ENCODE measurements around the gene TENM3.

DNA sequence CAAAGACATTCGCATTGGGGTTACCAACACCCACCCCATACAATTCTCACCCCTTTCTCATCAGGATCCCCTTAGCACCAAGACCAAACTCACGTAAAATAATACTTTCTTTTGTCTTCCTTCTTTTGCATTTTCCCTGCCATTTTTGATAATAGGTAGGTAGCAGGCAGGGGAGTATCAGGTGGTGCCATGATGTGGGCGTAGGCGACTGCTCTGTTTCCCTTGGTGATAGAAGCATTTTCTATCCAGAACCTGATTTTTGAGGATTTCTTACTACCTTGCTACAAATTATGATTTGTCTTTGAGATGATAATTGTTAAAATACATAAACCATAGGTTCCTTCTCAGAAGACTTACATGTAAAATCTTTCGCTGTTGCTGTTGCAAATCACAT, 523.7 kb downstream of the TENM3 start:
- no peak for TF ChIP-seq POLR2A (IDR thresholded peaks at IDR 0.05; ENCODE audit: extremely low read depth, insufficient read length)
- TF ChIP-seq, protein P1, sequence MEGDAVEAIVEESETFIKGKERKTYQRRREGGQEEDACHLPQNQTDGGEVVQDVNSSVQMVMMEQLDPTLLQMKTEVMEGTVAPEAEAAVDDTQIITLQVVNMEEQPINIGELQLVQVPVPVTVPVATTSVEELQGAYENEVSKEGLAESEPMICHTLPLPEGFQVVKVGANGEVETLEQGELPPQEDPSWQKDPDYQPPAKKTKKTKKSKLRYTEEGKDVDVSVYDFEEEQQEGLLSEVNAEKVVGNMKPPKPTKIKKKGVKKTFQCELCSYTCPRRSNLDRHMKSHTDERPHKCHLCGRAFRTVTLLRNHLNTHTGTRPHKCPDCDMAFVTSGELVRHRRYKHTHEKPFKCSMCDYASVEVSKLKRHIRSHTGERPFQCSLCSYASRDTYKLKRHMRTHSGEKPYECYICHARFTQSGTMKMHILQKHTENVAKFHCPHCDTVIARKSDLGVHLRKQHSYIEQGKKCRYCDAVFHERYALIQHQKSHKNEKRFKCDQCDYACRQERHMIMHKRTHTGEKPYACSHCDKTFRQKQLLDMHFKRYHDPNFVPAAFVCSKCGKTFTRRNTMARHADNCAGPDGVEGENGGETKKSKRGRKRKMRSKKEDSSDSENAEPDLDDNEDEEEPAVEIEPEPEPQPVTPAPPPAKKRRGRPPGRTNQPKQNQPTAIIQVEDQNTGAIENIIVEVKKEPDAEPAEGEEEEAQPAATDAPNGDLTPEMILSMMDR (IDR thresholded peaks at IDR 0.05; ENCODE audit: low read depth, low read length) = no peak
- TF ChIP-seq MAX (IDR thresholded peaks at IDR 0.05; ENCODE audit: low read depth, low read length) = no peak
